Ascending aorta (tissue), 2 donors: ENCODE measurements around the gene SPRY1. TPM values are rescaled to one million over a fixed set of nuclear protein-coding genes. Genes with fewer than 3 reads are reported as not detected.

Source experiments
- DNase-seq, 2 donors: peaks; one replicate each; pipeline ENCODE4 v3.0.0-alpha.2; 2019; ENCODE audit warnings: low spot score in 2 of 2
- H3K27ac ChIP-seq, 2 donors: fragments of 200-600 bp; sonication (generic); one replicate each; pipeline ENCODE4 v1.5.1; 2016 to 2017; ENCODE audit warnings: mild to moderate bottlenecking in 1 of 2
- H3K27me3 ChIP-seq: fragments of 200-600 bp; sonication (generic); one replicate; pipeline ENCODE4 v1.5.1; 2017
- H3K36me3 ChIP-seq, 2 donors: fragments of 200-600 bp; sonication (generic); one replicate each; pipeline ENCODE4 v1.5.1; 2016
- H3K4me1 ChIP-seq, 2 donors: fragments of 200-600 bp; sonication (generic); one replicate each; pipeline ENCODE4 v1.5.1; 2016 to 2017; ENCODE audit warnings: mild to moderate bottlenecking in 1 of 2
- H3K4me3 ChIP-seq, 2 donors: fragments of 200-600 bp; sonication (generic); one replicate each; pipeline ENCODE4 v1.5.1; 2016 to 2017; ENCODE audit warnings: mild to moderate bottlenecking in 1 of 2
- H3K9me3 ChIP-seq, 2 donors: fragments of 200-600 bp; sonication (generic); one replicate each; pipeline ENCODE4 v1.5.1; 2016
- CTCF ChIP-seq, 3 experiments: fragments of 200-600 bp in 2 of 3; fragments of 450-650 bp in 1 of 3; sonication (generic) in 2 of 3; IDR thresholded peaks; one replicate each; pipeline ENCODE4 v1.5.1; 2016 to 2019; ENCODE audit warnings: antibody characterized with exemption in 3 of 3, mild to moderate bottlenecking in 1 of 3, moderate library complexity in 1 of 3
- intact Hi-C: fragments of 100-400 bp; cut with DNase I; formaldehyde crosslinking; loops from one replicate; pipeline ENCODE4 v1.15.1; 2023
- total RNA-seq: library from RNA; depleted of rRNA; stranded (reverse); fragments of >200 nt; gene quantifications from one replicate; pipeline ENCODE4 v1.1.0, GENCODE V29; 2016

The SPRY1 gene
- total RNA-seq, 1 donor from 2014 or later: 348 TPM

GRCh38 chr4:123449362-123449761, 52.8 kb downstream of the SPRY1 start:
- no peak for DNase-seq
- Histone ChIP-seq H3K27me3 (no peaks in the 10 kb centered on the region), H3K27ac (no peak overlapping the region), H3K4me3 (no peak overlapping the region), H3K4me1 (no peaks in the 10 kb centered on the region), H3K9me3 (no peaks in the 10 kb centered on the region), H3K36me3 (no peaks in the 10 kb centered on the region)
- TF ChIP-seq CTCF (IDR thresholded peaks at IDR 0.05): no peak
- intact Hi-C loops: no loop called here

DNA sequence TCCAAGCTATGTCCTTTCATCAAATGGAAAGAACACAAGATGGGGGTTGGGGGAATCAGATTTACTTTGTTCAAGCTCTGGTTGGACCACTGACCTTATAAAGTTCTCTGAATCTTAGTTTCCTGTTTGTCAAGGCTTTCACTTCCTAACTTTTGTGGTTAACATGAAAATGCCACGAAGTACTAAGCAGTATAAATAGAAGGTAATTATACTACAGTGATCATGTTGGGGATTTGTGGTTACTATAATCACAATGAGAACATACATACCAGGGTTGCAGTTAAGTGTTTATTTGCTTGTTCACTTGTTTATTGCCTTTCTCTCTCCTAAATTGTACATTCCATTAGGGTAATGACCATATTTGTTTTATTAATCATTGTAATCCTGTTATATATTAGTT, 53.2 kb downstream of the SPRY1 start:
- DNase-seq: no peak
- Histone ChIP-seq H3K4me1 (no peaks in the 10 kb centered on the region), H3K27ac (no peak overlapping the region), H3K36me3 (no peaks in the 10 kb centered on the region), H3K9me3 (no peaks in the 10 kb centered on the region), H3K4me3 (no peak overlapping the region), H3K27me3 (no peaks in the 10 kb centered on the region)
- TF ChIP-seq CTCF (IDR thresholded peaks at IDR 0.05): no peak
- intact Hi-C loops: no loop called here

DNA sequence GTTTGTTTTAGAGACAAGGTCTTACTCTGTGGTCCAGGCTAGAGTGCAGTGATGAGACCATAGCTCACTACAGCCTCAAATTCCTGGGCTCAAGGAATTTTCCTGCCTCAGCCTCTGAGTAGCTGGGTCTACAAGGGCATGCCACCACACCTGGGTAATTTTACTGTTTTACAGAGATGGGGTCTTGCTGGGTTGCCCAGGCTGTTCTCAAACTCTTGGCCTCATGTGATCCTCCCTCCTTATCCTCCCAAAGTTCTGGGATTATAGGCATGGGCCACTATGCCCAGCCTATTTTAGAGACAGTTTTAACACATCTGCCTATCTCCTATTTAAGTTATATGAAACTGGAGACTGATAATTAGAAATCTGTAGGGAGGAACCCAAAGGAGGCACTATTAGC, 53.8 kb downstream of the SPRY1 start:
- Histone ChIP-seq H3K4me3 (no peak overlapping the region), H3K4me1 (no peaks in the 10 kb centered on the region), H3K36me3 (no peaks in the 10 kb centered on the region), H3K27me3 (no peaks in the 10 kb centered on the region), H3K9me3 (no peaks in the 10 kb centered on the region), H3K27ac (no peak overlapping the region)
- no peak for TF ChIP-seq CTCF (IDR thresholded peaks at IDR 0.05)
- intact Hi-C loops: no loop called here
- no peak for DNase-seq

GRCh38 chr4:123452616-123453015, 56.0 kb downstream of the SPRY1 start:
- H3K36me3 ChIP-seq: no peaks in the 10 kb centered on the region
- peak; percentile 32 to 76 for DNase-seq
- TF ChIP-seq CTCF (IDR thresholded peaks at IDR 0.05): no peak
- no peaks in the 10 kb centered on the region for H3K4me1 ChIP-seq
- H3K4me3 ChIP-seq: no peak overlapping the region
- no peaks in the 10 kb centered on the region for H3K9me3 ChIP-seq
- no peak overlapping the region for H3K27ac ChIP-seq
- no peaks in the 10 kb centered on the region for H3K27me3 ChIP-seq
- intact Hi-C loops: no loop called here

DNA sequence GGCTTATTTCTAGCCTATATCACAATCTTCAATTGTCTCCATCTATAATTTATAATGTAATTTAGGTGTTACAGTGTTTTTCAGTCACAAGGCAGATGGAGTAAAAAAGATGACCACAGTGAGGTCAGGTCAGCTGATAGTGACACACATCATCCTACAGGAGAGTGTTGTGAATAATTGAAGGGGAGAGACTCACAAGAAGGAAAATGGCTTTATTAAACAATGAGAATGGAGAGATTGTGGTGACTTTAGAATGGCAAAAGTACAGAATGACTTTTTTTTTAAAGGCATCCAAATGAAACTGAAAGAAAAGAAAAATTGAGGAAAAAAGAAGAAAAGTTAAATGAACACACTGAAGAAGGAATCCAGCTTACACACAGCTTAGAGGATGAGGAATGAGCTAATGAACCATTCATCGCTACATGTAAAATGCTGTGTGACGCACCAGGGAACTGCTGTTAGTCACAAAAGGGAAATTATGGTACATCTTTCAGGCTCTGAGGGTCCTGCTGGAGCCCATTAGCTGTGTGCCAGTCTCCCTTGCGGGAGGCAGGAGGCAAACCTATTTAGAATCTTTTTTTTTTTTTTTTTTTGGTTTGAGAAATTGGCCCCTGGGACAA, 56.6 kb downstream of the SPRY1 start:
- Histone ChIP-seq H3K27me3 (no peaks in the 10 kb centered on the region), H3K27ac (no peak overlapping the region), H3K9me3 (no peaks in the 10 kb centered on the region), H3K36me3 (no peaks in the 10 kb centered on the region), H3K4me3 (no peak overlapping the region), H3K4me1 (no peaks in the 10 kb centered on the region)
- no peak for TF ChIP-seq CTCF (IDR thresholded peaks at IDR 0.05)
- DNase-seq: no peak
- intact Hi-C loops: no loop called here
